ENCODE results near the gene SERPIND1. TPM values are rescaled to one million over a fixed set of nuclear protein-coding genes. Genes with fewer than 3 reads are reported as not detected.
"Not testable (repeated sequence)": the region's sequence is repeated elsewhere in the genome, so short reads cannot be mapped to it uniquely, and the experiment has no call there.

SERPIND1 gene
- total and polyA plus RNA-seq, 2 donors from 2014 or later = not detected

- intact Hi-C loops (cut with DNase I) = no loop called here
- H3K4me3 ChIP-seq (ENCODE audit: low read length in 3 of 3) = no peak overlapping the region
- TF ChIP-seq CTCF (IDR thresholded peaks at IDR 0.05; ENCODE audit: borderline replicate concordance, extremely low read depth, insufficient read depth) = no peak
- DNase-seq (no peak), FAIRE-seq (no peak)
- H3K9ac ChIP-seq (ENCODE audit: low read length in 3 of 3) = no peak overlapping the region
- H3K36me3 ChIP-seq (ENCODE audit: control insufficient read depth in 2 of 3, insufficient read depth in 3 of 3, low read length in 3 of 3) = peaks cover 5 to 40% (median 27%) of the 10 kb centered on the region in 3 donors
- H3K4me1 ChIP-seq (ENCODE audit: control insufficient read depth in 2 of 3, insufficient read depth in 2 of 3, low read depth in 1 of 3, low read length in 3 of 3) = no peaks in the 10 kb centered on the region
- no peak overlapping the region for H3K27ac ChIP-seq (ENCODE audit: low read depth in 2 of 2, low read length in 2 of 2)
- H3K27me3 ChIP-seq (ENCODE audit: control insufficient read depth, insufficient read depth, low read length) = no peaks in the 10 kb centered on the region
- H3K9me3 ChIP-seq (ENCODE audit: control insufficient read depth in 2 of 3, insufficient read depth in 1 of 3, low read length in 3 of 3) = no peaks in the 10 kb centered on the region
Measured at GRCh38 chr22:20764471-20764720, 9.5 kb upstream of the SERPIND1 start.

GRCh38 chr22:20764729-20765128, 9.2 kb upstream of the SERPIND1 start:
- DNase-seq (no peak), FAIRE-seq (no peak)
- H3K4me1 ChIP-seq (ENCODE audit: control insufficient read depth in 2 of 3, insufficient read depth in 2 of 3, low read depth in 1 of 3, low read length in 3 of 3) = no peaks in the 10 kb centered on the region
- H3K27ac ChIP-seq (ENCODE audit: low read depth in 2 of 2, low read length in 2 of 2) = no peak overlapping the region
- H3K27me3 ChIP-seq (ENCODE audit: control insufficient read depth, insufficient read depth, low read length) = no peaks in the 10 kb centered on the region
- H3K9me3 ChIP-seq (ENCODE audit: control insufficient read depth in 2 of 3, insufficient read depth in 1 of 3, low read length in 3 of 3) = no peaks in the 10 kb centered on the region
- H3K4me3 ChIP-seq (ENCODE audit: low read length in 3 of 3) = no peak overlapping the region
- no peak overlapping the region for H3K9ac ChIP-seq (ENCODE audit: low read length in 3 of 3)
- intact Hi-C loops (cut with DNase I) = no loop called here
- TF ChIP-seq CTCF (IDR thresholded peaks at IDR 0.05; ENCODE audit: borderline replicate concordance, extremely low read depth, insufficient read depth) = no peak
- H3K36me3 ChIP-seq (ENCODE audit: control insufficient read depth in 2 of 3, insufficient read depth in 3 of 3, low read length in 3 of 3) = peaks cover 5 to 40% (median 27%) of the 10 kb centered on the region in 3 donors

- no peak overlapping the region for H3K9ac ChIP-seq (ENCODE audit: low read length in 3 of 3)
- H3K36me3 ChIP-seq (ENCODE audit: control insufficient read depth in 2 of 3, insufficient read depth in 3 of 3, low read length in 3 of 3) = peaks cover 5 to 31% (median 22%) of the 10 kb centered on the region in 3 donors
- no peak overlapping the region for H3K4me3 ChIP-seq (ENCODE audit: low read length in 3 of 3)
- no peaks in the 10 kb centered on the region for H3K27me3 ChIP-seq (ENCODE audit: control insufficient read depth, insufficient read depth, low read length)
- DNase-seq (no peak), FAIRE-seq (no peak)
- TF ChIP-seq CTCF (IDR thresholded peaks at IDR 0.05; ENCODE audit: borderline replicate concordance, extremely low read depth, insufficient read depth) = no peak
- H3K9me3 ChIP-seq (ENCODE audit: control insufficient read depth in 2 of 3, insufficient read depth in 1 of 3, low read length in 3 of 3) = no peaks in the 10 kb centered on the region
- no peaks in the 10 kb centered on the region for H3K4me1 ChIP-seq (ENCODE audit: control insufficient read depth in 2 of 3, insufficient read depth in 2 of 3, low read depth in 1 of 3, low read length in 3 of 3)
- no peak overlapping the region for H3K27ac ChIP-seq (ENCODE audit: low read depth in 2 of 2, low read length in 2 of 2)
- intact Hi-C loops (cut with DNase I) = no loop called here
Measured at GRCh38 chr22:20765938-20766337, 8.0 kb upstream of the SERPIND1 start.

- TF ChIP-seq CTCF (IDR thresholded peaks at IDR 0.05; ENCODE audit: borderline replicate concordance, extremely low read depth, insufficient read depth) = no peak
- no peak overlapping the region for H3K9ac ChIP-seq (ENCODE audit: low read length in 3 of 3)
- H3K27me3 ChIP-seq (ENCODE audit: control insufficient read depth, insufficient read depth, low read length) = no peaks in the 10 kb centered on the region
- intact Hi-C loops (cut with DNase I) = no loop called here
- FAIRE-seq (no peak), DNase-seq (no peak)
- H3K9me3 ChIP-seq (ENCODE audit: control insufficient read depth in 2 of 3, insufficient read depth in 1 of 3, low read length in 3 of 3) = no peaks in the 10 kb centered on the region
- no peak overlapping the region for H3K4me3 ChIP-seq (ENCODE audit: low read length in 3 of 3)
- H3K27ac ChIP-seq (ENCODE audit: low read depth in 2 of 2, low read length in 2 of 2) = no peak overlapping the region
- peaks cover 5 to 29% (median 20%) of the 10 kb centered on the region in 3 donors for H3K36me3 ChIP-seq (ENCODE audit: control insufficient read depth in 2 of 3, insufficient read depth in 3 of 3, low read length in 3 of 3)
- H3K4me1 ChIP-seq (ENCODE audit: control insufficient read depth in 2 of 3, insufficient read depth in 2 of 3, low read depth in 1 of 3, low read length in 3 of 3) = no peaks in the 10 kb centered on the region
Measured at GRCh38 chr22:20766530-20766929, 7.4 kb upstream of the SERPIND1 start.

GRCh38 chr22:20769496-20769826, 4.5 kb upstream of the SERPIND1 start:
- H3K4me1 ChIP-seq (ENCODE audit: control insufficient read depth in 2 of 3, insufficient read depth in 2 of 3, low read depth in 1 of 3, low read length in 3 of 3); H3K9ac ChIP-seq (ENCODE audit: low read length in 3 of 3); H3K27ac ChIP-seq (ENCODE audit: low read depth in 2 of 2, low read length in 2 of 2); H3K27me3 ChIP-seq (ENCODE audit: control insufficient read depth, insufficient read depth, low read length); FAIRE-seq; H3K4me3 ChIP-seq (ENCODE audit: low read length in 3 of 3); H3K9me3 ChIP-seq (ENCODE audit: control insufficient read depth in 2 of 3, insufficient read depth in 1 of 3, low read length in 3 of 3); DNase-seq; intact Hi-C loops (cut with DNase I): not testable (repeated sequence)
- peaks cover 0 to 14% (median 11%) of the 10 kb centered on the region in 3 donors for H3K36me3 ChIP-seq (ENCODE audit: control insufficient read depth in 2 of 3, insufficient read depth in 3 of 3, low read length in 3 of 3)
